GM15510 (cell line): Measurements from ENCODE around the gene UBL4B.

ENCODE experiments used
- POLR2A ChIP-seq: IDR thresholded peaks from 3 replicates; pipeline ENCODE4 v1.6.1; 2011; ENCODE audit warnings: borderline replicate concordance; ENCODE audit not compliant: insufficient read length; ENCODE audit errors: extremely low read depth

Gene UBL4B

GRCh38 chr1:110094931-110095654 is 17.1 kb upstream of the UBL4B start:
- TF ChIP-seq POLR2A = no peak

- TF ChIP-seq POLR2A = no peak
Observed at GRCh38 chr1:110097507-110098221, 14.6 kb upstream of the UBL4B start.

- TF ChIP-seq POLR2A = no peak
Observed at GRCh38 chr1:110098222-110099026, 13.8 kb upstream of the UBL4B start.

DNA sequence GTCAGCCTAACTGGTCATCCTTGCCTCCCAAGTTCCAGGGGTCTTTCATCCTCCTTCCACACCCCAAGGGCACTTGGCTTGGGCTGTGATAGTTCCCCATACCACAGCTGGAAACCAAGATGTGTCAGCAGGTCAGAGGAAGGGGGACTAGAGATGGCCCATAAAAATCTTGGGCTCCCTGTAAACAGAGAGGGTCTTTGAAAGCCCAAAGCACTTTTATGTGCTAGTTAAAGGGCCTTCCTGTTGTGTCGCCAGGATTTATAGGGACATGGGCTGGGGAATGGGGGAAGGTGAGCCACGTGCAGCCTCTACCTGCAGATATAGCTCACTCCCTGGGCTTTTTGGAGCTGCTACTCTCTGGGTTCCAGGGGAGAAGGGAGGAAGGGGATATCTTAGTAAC is 11.9 kb upstream of the UBL4B start:
- no peak for TF ChIP-seq POLR2A

- TF ChIP-seq POLR2A = no peak
Observed at GRCh38 chr1:110102081-110102480, 10.2 kb upstream of the UBL4B start.

DNA sequence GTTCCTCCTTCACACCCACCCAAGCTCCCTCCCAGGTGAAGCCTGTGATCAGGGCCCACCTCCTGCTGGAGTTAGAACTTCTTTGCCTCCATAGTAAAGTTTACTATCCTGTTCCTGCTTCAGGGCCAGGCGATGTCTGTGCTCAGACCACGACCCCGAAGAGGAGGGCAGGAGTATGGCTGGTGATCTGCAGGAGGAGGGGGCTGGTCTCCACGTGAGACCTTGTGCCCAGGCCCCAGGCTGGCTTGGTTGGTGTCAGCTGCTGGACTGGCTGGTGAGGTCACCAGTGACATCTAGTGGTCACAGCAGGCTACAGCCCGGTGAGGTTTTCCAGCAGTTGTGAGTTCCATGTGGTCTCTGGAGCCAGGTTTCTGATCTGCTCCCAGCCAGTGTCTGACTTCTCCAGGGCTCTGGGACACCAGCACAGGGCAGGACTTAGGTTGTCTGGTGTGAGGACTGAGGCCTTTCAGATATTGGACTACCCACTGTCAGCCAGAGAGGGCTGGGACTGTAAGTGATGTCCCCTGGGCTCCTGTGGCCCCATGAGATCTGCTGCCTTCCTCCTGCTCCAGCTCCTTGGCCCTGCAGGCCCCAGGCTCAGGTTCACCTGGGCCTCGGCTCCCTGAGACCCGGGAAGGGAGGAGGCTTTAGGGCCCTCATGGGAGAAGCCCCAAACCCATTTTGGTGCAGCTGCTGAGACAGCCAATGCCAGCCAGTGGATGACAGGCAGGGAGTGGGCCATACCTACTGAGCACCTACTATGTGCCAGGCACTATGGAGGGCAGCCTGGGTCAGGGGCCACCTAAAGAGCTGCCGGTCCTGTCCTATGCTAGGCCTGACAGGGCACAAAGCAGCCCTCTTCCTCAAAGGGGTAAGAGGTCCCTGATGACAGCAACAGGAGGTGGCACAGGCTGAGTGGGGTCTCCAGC is 6.0 kb upstream of the UBL4B start:
- TF ChIP-seq POLR2A = no peak

GRCh38 chr1:110107867-110108469 is 4.3 kb upstream of the UBL4B start:
- no peak for TF ChIP-seq POLR2A

GRCh38 chr1:110111081-110111480 is 1.2 kb upstream of the UBL4B start:
- TF ChIP-seq POLR2A = no peak

GRCh38 chr1:110112656-110113055 is 413 bp downstream of the UBL4B start:
- no peak for TF ChIP-seq POLR2A

DNA sequence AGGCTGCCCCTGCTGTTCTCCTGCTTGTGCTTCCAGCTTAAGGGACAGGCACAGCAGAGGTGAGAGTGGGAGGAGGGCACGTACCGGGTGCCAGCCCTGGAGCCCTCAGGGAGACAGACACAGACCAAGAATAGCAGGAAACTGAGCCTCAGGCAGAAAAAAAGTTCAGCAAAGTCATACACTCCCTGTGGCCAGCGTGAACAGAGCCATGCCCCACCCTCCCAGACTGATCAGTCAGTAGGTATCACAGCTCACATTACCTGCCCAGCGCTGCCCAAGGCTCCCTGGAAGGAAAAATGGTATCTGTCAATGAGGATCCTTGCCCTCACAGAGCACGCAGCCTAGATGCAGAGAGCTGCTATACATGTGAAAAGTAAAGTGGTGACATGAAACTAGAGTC is 1.3 kb downstream of the UBL4B start:
- no peak for TF ChIP-seq POLR2A

GRCh38 chr1:110114173-110114572 is 1.9 kb downstream of the UBL4B start:
- TF ChIP-seq POLR2A = no peak

DNA sequence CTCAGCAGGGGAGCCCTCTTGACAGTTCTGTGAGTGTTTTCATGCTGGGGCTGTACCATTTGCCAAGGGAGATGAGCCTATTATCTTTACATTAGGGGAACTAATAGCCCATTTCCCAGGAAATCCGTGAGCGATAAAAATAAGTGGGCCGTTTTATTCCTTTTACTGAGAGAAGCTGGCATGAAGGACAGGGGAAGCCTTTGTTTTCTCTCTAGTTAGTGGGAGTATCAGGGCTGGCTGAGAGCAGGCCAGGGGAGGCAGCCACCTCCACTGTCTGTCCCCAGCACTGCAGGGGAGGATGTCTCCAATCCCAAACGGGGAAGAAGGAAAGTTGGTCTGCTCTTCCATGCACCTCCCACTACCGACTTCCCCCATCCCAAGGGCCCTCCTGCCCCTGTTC is 2.5 kb downstream of the UBL4B start:
- no peak for TF ChIP-seq POLR2A

- TF ChIP-seq POLR2A = no peak
Observed at GRCh38 chr1:110118636-110119396, 6.6 kb downstream of the UBL4B start.

DNA sequence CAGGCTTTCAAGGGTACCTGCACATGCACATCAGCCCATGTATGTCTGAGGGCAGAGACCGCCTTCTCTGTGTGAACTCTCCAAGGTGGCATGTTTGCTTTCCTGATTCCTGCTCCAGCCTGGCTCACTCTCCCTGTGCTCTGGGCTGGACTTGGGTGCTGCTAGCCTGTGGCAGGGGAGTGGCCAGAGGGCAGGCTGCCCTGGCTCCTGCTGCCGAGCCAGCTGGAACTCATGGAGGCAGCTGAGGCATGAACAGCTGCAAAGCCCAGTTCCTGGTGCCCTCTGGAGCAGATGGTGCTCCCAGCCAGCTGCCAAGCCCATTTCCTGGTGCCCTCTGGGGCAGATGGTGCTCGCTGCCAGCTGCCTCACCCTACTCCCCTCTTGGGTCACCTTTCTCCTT is 7.6 kb downstream of the UBL4B start:
- no peak for TF ChIP-seq POLR2A

GRCh38 chr1:110120960-110121561 is 8.8 kb downstream of the UBL4B start:
- no peak for TF ChIP-seq POLR2A
